Hepatic stellate cell (primary cell): ENCODE data around the gene CTNNBL1.

Source experiments
- DNase-seq: peaks from one replicate; pipeline ENCODE4 v3.0.0; 2011; ENCODE audit warnings: low spot score

Gene CTNNBL1

GRCh38 chr20:37919389-37920040 lies 225.7 kb downstream of the CTNNBL1 start:
- DNase-seq: no peak

DNA sequence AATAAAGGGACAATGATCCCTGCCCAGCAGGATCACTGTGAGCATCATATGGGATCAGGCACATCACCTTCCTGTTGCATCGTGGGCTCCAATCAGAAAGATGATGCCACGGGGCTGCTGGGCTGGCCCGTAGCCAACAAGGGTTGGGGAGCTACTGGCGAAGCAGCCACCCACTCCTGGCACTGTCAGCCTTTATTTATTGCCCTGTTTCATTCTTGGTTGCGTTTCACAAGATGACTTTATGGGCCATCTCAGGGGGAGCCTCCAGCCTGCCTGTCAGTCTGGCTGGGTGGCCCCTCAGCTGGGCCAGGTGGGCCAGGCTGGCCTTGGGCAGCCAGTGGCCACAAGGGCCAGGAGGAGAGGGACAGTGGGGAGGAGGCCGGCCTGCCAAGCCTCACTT lies 226.4 kb downstream of the CTNNBL1 start:
- no peak for DNase-seq

- DNase-seq: no peak
Observed at GRCh38 chr20:37920679-37921322, 227.0 kb downstream of the CTNNBL1 start.

GRCh38 chr20:37921341-37921929 lies 227.6 kb downstream of the CTNNBL1 start:
- no peak for DNase-seq
